OCI-LY3 (cell line): ENCODE data around the gene STMND1.

Experiments
- H2AFZ ChIP-seq: fragments of 200-600, 300-600 bp; shearing (Covaris generic); 2 replicates; pipeline ENCODE4 v1.6.0; 2014; ENCODE audit warnings: antibody characterized with exemption, low read depth, low read length
- H3K27ac ChIP-seq: fragments of 200-600, 300-600 bp; sonication (generic); 2 replicates; pipeline ENCODE4 v1.5.1; 2014; ENCODE audit warnings: mild to moderate bottlenecking, low read length, moderate library complexity, mixed read lengths
- H3K27me3 ChIP-seq: fragments of 200-600, 300-600 bp; sonication (generic); 2 replicates; pipeline ENCODE4 v1.6.1; 2014; ENCODE audit warnings: low read depth, low read length, mixed read lengths
- H3K36me3 ChIP-seq: fragments of 200-600, 300-600 bp; sonication (generic); replicated peaks from 2 replicates; pipeline ENCODE3; 2014; ENCODE audit warnings: low read depth, low read length, mixed read lengths
- H3K4me1 ChIP-seq: fragments of 300-600, 200-600 bp; sonication (generic); 2 replicates; pipeline ENCODE4 v1.6.1; 2014; ENCODE audit warnings: low read length, mixed read lengths
- H3K4me2 ChIP-seq: fragments of 200-600, 300-600 bp; sonication (generic); 2 replicates; pipeline ENCODE4 v1.6.1; 2014; ENCODE audit warnings: low read length, mixed read lengths
- H3K4me3 ChIP-seq: fragments of 300-600, 200-600 bp; sonication (generic); 2 replicates; pipeline ENCODE4 v1.5.1; 2014; ENCODE audit warnings: antibody characterized with exemption, mild to moderate bottlenecking, low read length, moderate library complexity
- H3K79me2 ChIP-seq: fragments of 300-600, 200-600 bp; shearing (Covaris generic); 2 replicates; pipeline ENCODE4 v1.6.1; 2014; ENCODE audit warnings: mild to moderate bottlenecking, low read length, mixed read lengths
- H3K9ac ChIP-seq: fragments of 300-600, 200-600 bp; shearing (Covaris generic); 2 replicates; pipeline ENCODE4 v1.6.0; 2014; ENCODE audit warnings: mild to moderate bottlenecking, low read length, moderate library complexity
- H3K9me3 ChIP-seq: fragments of 200-600, 300-600 bp; shearing (Covaris generic); 2 replicates; pipeline ENCODE4 v1.6.1; 2014; ENCODE audit warnings: low read length, mixed read lengths; ENCODE audit not compliant: insufficient read depth
- H4K20me1 ChIP-seq: fragments of 200-600, 300-600 bp; sonication (generic); 2 replicates; pipeline ENCODE4 v1.6.1; 2016; ENCODE audit warnings: low read length, mixed read lengths; ENCODE audit not compliant: insufficient read depth
- EZH2phosphoT487 ChIP-seq: fragments of 200-600 bp; shearing (Covaris generic); IDR thresholded peaks from 2 replicates; pipeline ENCODE4 v1.6.1; 2018; ENCODE audit warnings: antibody characterized with exemption, mixed run types, low read depth
- TF ChIP-seq, protein P1 (sequence below): fragments of 200-600, 300-600 bp; sonication (generic); IDR thresholded peaks from 2 replicates; pipeline ENCODE4 v1.5.1; 2014; ENCODE audit warnings: antibody characterized with exemption, low read length, low read depth

The STMND1 gene

DNA sequence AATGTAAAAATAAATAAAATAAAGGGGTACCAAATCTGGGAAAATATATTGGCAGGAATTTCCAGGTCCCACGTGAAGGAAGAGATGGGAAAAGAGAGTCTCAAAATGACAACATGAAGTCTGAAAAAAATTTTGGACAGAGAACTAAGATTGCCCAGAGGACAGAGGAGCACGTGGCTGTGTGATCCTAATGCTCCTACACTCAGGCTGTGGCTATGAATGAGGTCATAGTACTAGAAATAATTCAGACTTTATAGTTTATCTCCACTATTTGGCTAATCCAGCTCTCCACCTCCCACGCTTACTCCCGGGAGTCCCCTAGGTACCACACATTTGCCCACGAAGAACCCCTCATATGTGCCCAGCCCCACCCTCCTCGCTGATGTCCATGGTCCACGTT lies 42.8 kb upstream of the STMND1 start:
- no peak overlapping the region for H3K27ac ChIP-seq
- TF ChIP-seq, protein P1, sequence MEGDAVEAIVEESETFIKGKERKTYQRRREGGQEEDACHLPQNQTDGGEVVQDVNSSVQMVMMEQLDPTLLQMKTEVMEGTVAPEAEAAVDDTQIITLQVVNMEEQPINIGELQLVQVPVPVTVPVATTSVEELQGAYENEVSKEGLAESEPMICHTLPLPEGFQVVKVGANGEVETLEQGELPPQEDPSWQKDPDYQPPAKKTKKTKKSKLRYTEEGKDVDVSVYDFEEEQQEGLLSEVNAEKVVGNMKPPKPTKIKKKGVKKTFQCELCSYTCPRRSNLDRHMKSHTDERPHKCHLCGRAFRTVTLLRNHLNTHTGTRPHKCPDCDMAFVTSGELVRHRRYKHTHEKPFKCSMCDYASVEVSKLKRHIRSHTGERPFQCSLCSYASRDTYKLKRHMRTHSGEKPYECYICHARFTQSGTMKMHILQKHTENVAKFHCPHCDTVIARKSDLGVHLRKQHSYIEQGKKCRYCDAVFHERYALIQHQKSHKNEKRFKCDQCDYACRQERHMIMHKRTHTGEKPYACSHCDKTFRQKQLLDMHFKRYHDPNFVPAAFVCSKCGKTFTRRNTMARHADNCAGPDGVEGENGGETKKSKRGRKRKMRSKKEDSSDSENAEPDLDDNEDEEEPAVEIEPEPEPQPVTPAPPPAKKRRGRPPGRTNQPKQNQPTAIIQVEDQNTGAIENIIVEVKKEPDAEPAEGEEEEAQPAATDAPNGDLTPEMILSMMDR = no peak
- TF ChIP-seq EZH2phosphoT487 = no peak
- no peaks in the 10 kb centered on the region for H3K36me3 ChIP-seq
- H3K4me3 ChIP-seq = no peak overlapping the region
- no peaks in the 10 kb centered on the region for H3K79me2 ChIP-seq
- no peak overlapping the region for H3K9ac ChIP-seq
- H2AFZ ChIP-seq = no peak overlapping the region
- no peaks in the 10 kb centered on the region for H3K9me3 ChIP-seq
- H3K4me2 ChIP-seq = no peak overlapping the region
- no peaks in the 10 kb centered on the region for H3K4me1 ChIP-seq
- no peaks in the 10 kb centered on the region for H3K27me3 ChIP-seq
- no peaks in the 10 kb centered on the region for H4K20me1 ChIP-seq

DNA sequence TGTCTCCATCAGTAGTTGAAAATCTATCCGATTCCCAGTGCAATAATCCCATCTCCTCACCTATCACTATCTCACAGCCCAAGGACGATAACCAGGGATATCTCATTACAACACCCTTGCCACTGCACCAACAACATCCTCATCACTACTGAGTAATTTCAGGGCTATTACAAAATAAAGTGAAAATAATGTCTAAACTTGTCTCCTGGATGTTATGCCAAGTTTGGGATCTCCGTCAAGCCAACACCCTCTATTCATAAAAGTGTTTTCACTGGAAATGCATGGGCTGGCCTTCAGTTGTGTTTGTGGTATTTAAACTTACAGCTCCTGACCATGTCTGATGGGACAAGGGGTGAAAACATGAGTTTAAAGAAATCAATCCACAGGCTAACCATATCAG lies 42.0 kb upstream of the STMND1 start:
- H3K4me3 ChIP-seq = no peak overlapping the region
- no peaks in the 10 kb centered on the region for H3K27me3 ChIP-seq
- no peaks in the 10 kb centered on the region for H4K20me1 ChIP-seq
- H3K27ac ChIP-seq = no peak overlapping the region
- no peaks in the 10 kb centered on the region for H3K79me2 ChIP-seq
- H3K9me3 ChIP-seq = no peaks in the 10 kb centered on the region
- H2AFZ ChIP-seq = no peak overlapping the region
- no peak overlapping the region for H3K9ac ChIP-seq
- H3K4me2 ChIP-seq = no peak overlapping the region
- no peaks in the 10 kb centered on the region for H3K4me1 ChIP-seq
- TF ChIP-seq, protein P1 = no peak
- TF ChIP-seq EZH2phosphoT487 = no peak
- H3K36me3 ChIP-seq = no peaks in the 10 kb centered on the region

DNA sequence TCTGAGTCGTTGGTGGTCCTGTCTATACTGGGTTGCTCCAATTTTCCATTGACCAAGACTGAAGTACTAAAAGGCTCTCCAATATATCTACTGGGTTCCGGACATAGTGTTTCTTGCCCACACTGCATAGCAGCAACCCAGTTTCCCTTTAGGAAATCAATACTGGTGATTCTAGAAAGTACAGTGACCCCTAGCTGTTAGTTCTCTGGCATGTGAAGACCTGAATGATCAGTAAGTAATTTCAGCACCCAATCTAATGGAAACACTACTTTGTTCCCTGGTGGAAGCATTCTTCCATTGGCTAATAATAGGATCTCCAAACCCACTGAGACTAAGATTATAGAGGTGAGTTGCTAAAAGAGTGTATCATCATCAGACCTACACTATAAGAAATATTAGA lies 40.8 kb upstream of the STMND1 start:
- H3K9ac ChIP-seq = no peak overlapping the region
- H3K9me3 ChIP-seq = no peaks in the 10 kb centered on the region
- H3K27me3 ChIP-seq = peaks cover 6% of the 10 kb centered on the region; the same call in 1 of the 2 replicates
- H3K4me2 ChIP-seq = no peak overlapping the region
- no peak overlapping the region for H2AFZ ChIP-seq
- H4K20me1 ChIP-seq = no peaks in the 10 kb centered on the region
- no peak overlapping the region for H3K27ac ChIP-seq
- H3K4me3 ChIP-seq = no peak overlapping the region
- no peaks in the 10 kb centered on the region for H3K36me3 ChIP-seq
- TF ChIP-seq EZH2phosphoT487 = no peak
- TF ChIP-seq, protein P1 = no peak
- no peaks in the 10 kb centered on the region for H3K79me2 ChIP-seq
- peaks cover under 1% of the 10 kb centered on the region; the same call in 1 of the 2 replicates for H3K4me1 ChIP-seq

DNA sequence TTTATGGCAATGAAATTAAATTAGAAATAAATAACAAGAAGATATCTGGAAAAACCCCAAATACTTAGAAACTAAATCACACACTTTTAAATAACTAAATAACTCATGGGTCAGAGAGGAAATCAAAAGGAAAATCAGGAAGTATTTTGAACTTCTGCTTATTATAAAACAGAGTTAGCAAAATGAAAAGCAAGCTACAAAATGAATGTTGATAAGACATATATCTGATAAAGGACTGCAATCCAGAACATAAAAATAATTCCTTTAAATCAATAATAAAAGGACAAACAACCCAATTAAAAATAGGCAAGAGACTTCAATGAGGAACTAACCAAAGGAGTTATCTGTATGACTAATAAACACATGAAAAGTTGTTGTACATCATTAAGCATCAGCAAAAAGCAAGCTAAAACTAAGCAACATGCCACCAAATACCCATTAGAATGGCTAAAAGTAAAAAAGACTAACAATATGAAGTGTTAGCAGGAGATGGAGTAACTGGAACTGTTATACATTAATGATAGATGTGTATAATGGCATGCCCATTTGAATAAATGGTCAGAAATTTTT lies 38.9 kb upstream of the STMND1 start:
- H2AFZ ChIP-seq = no peak overlapping the region
- no peaks in the 10 kb centered on the region for H3K36me3 ChIP-seq
- H3K27ac ChIP-seq = no peak overlapping the region
- no peaks in the 10 kb centered on the region for H3K9me3 ChIP-seq
- TF ChIP-seq, protein P1 = no peak
- TF ChIP-seq EZH2phosphoT487 = no peak
- no peaks in the 10 kb centered on the region for H3K79me2 ChIP-seq
- peaks cover 11% of the 10 kb centered on the region for H3K4me1 ChIP-seq
- no peak overlapping the region for H3K4me3 ChIP-seq
- H4K20me1 ChIP-seq = no peaks in the 10 kb centered on the region
- no peak overlapping the region for H3K4me2 ChIP-seq
- H3K27me3 ChIP-seq = peaks cover 14% of the 10 kb centered on the region; the same call in 1 of the 2 replicates
- no peak overlapping the region for H3K9ac ChIP-seq
